Stimulated activated CD8-positive, alpha-beta memory T cell treated with anti-CD3 and anti-CD28 coated beads, Interleukin-15, amount 100 ng/mL, for 24 hours (primary cell): ENCODE results near the gene VAV2.
"Not testable (repeated sequence)": the region's sequence is repeated elsewhere in the genome, so short reads cannot be mapped to it uniquely, and the experiment has no call there.

Experiments used
- DNase-seq: peaks from one replicate; pipeline ENCODE4 v3.0.0-alpha.2; 2020; ENCODE audit warnings: low read depth

The VAV2 gene

GRCh38 chr9:133969681-133970580 is 22.2 kb downstream of the VAV2 start:
- no peak for DNase-seq

- DNase-seq, result no peak
These were observed 23.0 kb downstream of the VAV2 start for GRCh38 chr9:133968966-133969617.

DNA sequence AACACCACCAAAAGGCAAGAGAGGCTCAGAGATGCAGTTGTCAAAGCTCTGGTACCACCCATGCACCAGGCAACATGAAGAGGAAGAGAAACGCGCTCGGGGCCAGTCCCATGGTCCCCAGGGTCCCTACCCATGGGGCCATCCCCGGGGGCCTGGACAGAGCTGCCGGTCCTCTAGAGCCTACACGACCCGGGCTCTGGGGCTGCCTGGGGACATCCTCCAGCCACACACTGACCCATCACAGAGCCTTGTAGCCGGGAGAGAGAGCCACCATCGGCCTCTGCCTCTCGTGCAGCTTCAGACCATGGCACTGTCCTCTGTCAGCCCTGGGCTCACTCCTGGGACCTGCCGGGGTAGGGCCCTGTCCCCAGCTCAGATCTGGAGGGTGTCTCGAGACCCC is 23.7 kb downstream of the VAV2 start:
- DNase-seq, result no peak

DNA sequence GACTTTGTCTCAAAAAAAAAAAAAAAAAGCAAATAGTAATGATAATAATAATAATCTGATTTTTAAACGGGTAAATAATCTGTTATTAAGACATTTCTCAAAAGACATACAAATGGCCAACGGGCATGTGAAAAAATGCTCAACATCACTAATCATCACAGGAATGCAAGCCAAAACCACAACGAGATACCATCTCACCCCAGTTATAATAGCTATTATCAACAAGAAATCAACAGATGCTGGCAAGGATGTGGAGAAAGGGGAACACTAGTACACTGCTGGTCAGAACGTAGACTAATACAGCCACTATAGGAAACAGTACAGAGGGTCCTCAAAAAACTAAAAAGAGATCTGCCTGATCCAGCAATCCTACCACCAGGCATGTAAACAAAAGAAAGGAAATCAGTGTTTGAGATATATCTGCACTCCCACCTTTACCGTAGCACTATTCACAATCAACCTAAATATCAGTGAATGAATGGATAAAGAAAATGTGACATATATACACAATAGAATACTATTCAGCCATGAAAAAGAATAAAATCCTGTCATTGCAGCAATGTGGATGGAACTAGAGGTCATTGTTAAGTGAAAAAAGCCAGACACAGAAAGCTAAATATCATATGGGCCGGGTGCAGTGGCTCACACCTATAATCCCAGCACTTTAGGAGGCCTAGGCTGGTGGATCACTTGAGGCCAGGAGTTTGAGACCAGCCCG is 24.9 kb downstream of the VAV2 start:
- DNase-seq, result no peak

GRCh38 chr9:133964463-133964862 is 27.7 kb downstream of the VAV2 start:
- no peak for DNase-seq

GRCh38 chr9:133963166-133963565 is 29.0 kb downstream of the VAV2 start:
- DNase-seq, result no peak

DNA sequence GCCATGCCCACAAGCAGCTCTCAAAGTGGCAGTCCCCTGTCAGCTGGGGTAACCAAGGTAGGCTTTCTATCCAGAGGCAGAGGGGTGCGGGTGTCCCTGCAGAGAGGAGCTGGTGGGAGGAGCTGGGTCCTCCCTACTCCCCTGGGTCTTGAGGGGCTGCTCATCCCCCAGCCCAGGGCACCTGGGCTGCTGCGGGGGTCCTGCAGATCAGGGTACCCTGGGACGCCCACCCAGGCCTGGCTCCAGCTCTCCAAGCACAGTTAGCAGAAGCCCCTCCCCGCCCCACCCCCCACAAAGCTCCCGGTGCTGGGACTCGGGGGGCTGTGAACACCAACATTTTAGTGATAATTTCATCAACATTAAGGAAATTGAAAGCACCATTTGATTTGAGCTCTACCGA is 29.8 kb downstream of the VAV2 start:
- DNase-seq, result no peak

DNA sequence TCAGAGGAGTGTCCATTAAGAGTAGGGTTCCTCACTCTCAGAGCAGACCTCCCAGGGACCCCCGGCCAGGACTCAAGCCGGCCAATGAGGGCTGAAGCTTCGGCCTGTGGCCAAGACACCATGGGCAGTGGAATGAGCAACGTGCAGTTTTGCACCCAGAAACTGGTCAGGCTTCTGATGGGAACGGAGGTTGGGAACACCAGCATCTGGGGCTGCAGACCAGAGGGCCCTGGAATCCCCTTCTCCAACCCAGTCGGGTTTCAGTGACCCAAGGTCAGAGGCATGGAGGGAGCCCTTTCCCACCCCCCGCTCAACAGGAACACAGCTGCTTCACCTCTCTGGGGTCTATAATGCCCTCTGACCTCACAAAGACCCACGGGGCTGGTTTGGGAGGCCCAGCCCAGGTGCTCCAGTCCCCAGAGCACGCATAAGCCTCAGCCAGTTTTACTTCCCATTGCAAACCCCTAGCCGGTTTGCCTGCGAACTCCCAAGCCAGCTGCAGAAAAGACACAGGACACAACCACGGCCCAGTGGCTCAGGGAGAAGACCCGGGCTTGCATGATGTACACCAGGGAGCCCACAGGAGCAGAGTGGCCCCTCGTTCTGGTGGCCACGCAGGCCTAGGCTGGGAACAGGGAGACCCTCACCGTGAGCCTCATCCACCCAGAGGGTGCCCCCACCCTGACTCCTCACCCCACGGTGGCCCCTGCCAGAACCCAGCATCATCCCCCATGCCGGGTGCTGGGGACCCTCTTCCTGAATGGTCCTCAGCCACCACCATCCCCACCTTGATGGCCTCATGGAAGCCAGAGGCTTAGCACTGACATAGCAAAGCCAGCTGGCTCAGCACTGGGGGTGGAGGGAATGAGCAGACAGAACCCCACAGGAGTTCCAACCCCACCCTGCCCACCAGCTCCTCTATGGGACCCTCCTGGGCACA is 30.6 kb downstream of the VAV2 start:
- no peak for DNase-seq

- DNase-seq, result no peak
These were observed 31.5 kb downstream of the VAV2 start for GRCh38 chr9:133960568-133961129.

- no peak for DNase-seq
These were observed 32.1 kb downstream of the VAV2 start for GRCh38 chr9:133959966-133960567.

GRCh38 chr9:133959171-133959570 is 33.0 kb downstream of the VAV2 start:
- DNase-seq, result no peak

DNA sequence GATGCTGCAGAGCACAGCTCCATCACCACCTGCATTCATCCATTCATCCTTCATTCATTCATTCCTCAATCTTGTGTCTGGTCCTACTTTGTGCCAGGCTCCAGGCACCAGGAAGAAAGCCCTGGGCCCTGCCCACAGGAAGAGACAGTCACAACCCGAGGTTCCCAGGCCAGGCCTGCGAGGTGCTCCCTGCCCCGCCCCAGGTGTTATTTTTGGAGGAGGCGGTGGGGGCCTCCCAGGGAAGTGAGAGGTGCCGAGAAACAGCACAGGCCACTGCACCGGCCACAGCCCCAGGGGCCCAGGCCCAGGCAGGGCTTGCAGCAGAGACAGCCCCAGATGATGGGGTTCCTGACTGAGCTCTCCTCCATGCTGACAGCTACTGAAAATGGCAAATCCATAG is 33.4 kb downstream of the VAV2 start:
- DNase-seq, result no peak

GRCh38 chr9:133957772-133958171 is 34.4 kb downstream of the VAV2 start:
- not testable (repeated sequence) for DNase-seq

- DNase-seq, result no peak
These were observed 34.8 kb downstream of the VAV2 start for GRCh38 chr9:133957328-133957727.

- DNase-seq, result no peak
These were observed 35.5 kb downstream of the VAV2 start for GRCh38 chr9:133956520-133957076.

DNA sequence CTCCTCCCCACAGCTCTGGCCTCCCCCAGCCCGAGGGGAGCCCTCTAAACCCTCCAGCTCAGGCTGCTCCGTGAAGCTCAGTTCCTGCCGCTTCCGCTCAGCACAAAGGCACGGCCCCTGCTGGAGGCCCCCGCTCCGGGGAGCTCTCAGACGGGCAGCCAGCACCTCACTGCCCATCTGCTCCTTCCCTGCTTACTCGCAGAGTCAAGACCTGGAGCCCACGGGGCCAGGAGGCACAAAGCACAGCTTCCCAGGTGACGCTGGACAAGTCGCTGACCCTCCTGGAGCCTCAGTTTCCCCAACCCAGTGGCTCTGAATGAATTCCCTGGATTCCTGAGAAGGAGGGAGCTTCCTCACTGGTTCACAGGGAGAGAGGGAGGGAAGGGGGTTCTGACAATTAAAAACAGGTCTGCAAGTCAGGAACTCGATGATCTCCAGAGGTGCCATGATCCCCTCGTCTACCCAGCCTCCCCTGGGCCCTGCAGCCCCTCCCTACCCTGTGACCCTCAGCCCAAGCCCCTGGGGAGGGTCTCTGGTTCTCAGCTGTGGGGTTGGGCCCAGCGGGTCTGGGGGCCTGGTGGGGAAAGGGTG is 36.2 kb downstream of the VAV2 start:
- DNase-seq, result no peak

GRCh38 chr9:133954862-133955529 is 37.1 kb downstream of the VAV2 start:
- no peak for DNase-seq

GRCh38 chr9:133953976-133954709 is 38.0 kb downstream of the VAV2 start:
- DNase-seq, result no peak

DNA sequence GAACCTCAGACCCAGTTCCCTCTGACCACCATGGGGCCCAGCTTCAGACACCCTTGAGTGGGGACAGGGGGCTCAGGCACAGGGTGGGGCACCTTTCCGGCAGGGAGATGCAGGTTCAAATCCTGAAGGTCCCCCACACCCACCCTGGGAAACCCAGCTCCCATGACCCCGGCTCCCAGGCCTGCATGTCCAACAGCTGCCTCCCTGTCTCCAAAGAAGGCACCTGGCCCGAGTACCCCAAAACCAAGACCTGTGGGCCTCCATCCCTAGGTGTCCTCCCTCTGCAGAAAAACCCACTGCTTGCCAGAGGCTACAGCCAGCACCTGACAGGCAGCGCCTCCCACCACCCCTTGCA is 38.5 kb downstream of the VAV2 start:
- DNase-seq, result no peak
